Fibroblast of lung (primary cell): ENCODE measurements around the gene ZNG1F. TPM values are rescaled to one million over a fixed set of nuclear protein-coding genes. Genes with fewer than 3 reads are reported as not detected.
"Not testable (repeated sequence)": the region's sequence is repeated elsewhere in the genome, so short reads cannot be mapped to it uniquely, and the experiment has no call there.

Experiments used
- DNase-seq, 2 donors: peaks; one replicate each; pipeline versions ENCODE4 v3.0.0 to v3.0.0-alpha.2; 2010; ENCODE audit warnings: low read depth in 2 of 2
- H2AFZ ChIP-seq: 2 replicates; pipeline ENCODE4 v1.5.1; 2012; ENCODE audit warnings: low read length, control low read depth, inconsistent platforms
- H3K27ac ChIP-seq: 2 replicates; pipeline ENCODE4 v1.5.1; 2011; ENCODE audit warnings: low read length, control low read depth; ENCODE audit not compliant: insufficient read depth
- H3K27me3 ChIP-seq: 2 replicates; pipeline ENCODE4 v1.5.1; 2011; ENCODE audit warnings: mild to moderate bottlenecking, low read length; ENCODE audit not compliant: control insufficient read depth, insufficient read depth
- H3K36me3 ChIP-seq: 2 replicates; pipeline ENCODE4 v1.5.1; 2011; ENCODE audit warnings: low read length; ENCODE audit not compliant: control insufficient read depth, insufficient read depth
- H3K4me1 ChIP-seq: 2 replicates; pipeline ENCODE4 v1.5.1; 2011; ENCODE audit warnings: low read length; ENCODE audit not compliant: control insufficient read depth, insufficient read depth; ENCODE audit errors: extremely low read depth
- H3K4me2 ChIP-seq: 2 replicates; pipeline ENCODE4 v1.5.1; 2011; ENCODE audit warnings: low read length, control low read depth; ENCODE audit not compliant: insufficient read depth; ENCODE audit errors: extremely low read depth
- H3K4me3 ChIP-seq, 4 experiments: fragments of 200-600 bp in 1 of 4; sonication (generic) in 1 of 4; replicated peaks in 1 of 4; 2 replicates each; pipeline ENCODE4 v1.5.1; 2011 to 2016; ENCODE audit warnings: low read length in 4 of 4, low read depth in 3 of 4, mild to moderate bottlenecking in 3 of 4, control low read depth in 2 of 4, inconsistent platforms in 1 of 4, mixed read lengths in 1 of 4; ENCODE audit not compliant: insufficient read depth in 1 of 4; ENCODE audit errors: control extremely low read depth in 1 of 4
- H3K79me2 ChIP-seq: 2 replicates; pipeline ENCODE4 v1.5.1; 2012; ENCODE audit warnings: mild to moderate bottlenecking, low read length, inconsistent platforms; ENCODE audit not compliant: control insufficient read depth, insufficient read depth
- H3K9ac ChIP-seq: 2 replicates; pipeline ENCODE4 v1.5.1; 2011; ENCODE audit warnings: mild to moderate bottlenecking, low read length, control low read depth; ENCODE audit not compliant: insufficient read depth
- H3K9me3 ChIP-seq: 2 replicates; pipeline ENCODE4 v1.5.1; 2012; ENCODE audit warnings: low read depth, low read length; ENCODE audit not compliant: control insufficient read depth, insufficient read depth
- H4K20me1 ChIP-seq: 2 replicates; pipeline ENCODE4 v1.5.1; 2011; ENCODE audit warnings: low read length; ENCODE audit not compliant: control insufficient read depth, insufficient read depth; ENCODE audit errors: extremely low read depth
- polyA plus RNA-seq, 2 donors: library from polyadenylated mRNA; depleted of rRNA in 1 of 2; stranded (reverse) in 1 of 2; unstranded in 1 of 2; fragments of >200 nt; gene quantifications; 2 replicates each; pipeline ENCODE4 v1.2.1, GENCODE V29; 2011 to 2012; ENCODE audit warnings: missing spikeins in 1 of 2
- total RNA-seq: library from RNA; depleted of rRNA; stranded (reverse); fragments of >200 nt; gene quantifications from 2 replicates; pipeline ENCODE4 v1.2.1, GENCODE V29; 2014

ZNG1F gene
- total and polyA plus RNA-seq, 2 donors (not counting 1 experiment from before 2014, with no cell fraction given), result 3.8 to 5.0 TPM

DNA sequence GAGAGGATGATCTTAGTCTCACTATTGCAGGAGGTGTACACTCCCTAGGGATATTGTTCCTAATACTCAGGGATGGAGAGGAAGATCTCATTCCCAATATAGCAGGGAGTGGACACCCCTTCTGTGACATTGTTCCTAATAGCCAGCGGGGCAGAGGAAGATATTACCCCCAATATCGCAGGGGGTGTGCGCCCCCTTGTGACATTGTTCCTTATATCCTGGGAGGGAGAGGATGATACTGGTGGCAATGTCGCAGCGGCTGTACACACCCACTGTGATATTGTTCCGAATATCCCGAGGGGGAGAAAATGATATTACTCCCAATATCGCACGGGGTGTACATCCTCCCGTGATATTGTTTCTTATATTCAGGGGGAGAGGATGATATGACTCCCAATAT, 78.2 kb downstream of the ZNG1F start:
- not testable (repeated sequence) for H3K27me3 ChIP-seq, H4K20me1 ChIP-seq, H3K36me3 ChIP-seq, H3K9me3 ChIP-seq, H3K27ac ChIP-seq, H3K4me1 ChIP-seq, H2AFZ ChIP-seq, H3K9ac ChIP-seq, H3K4me3 ChIP-seq, H3K79me2 ChIP-seq, DNase-seq, H3K4me2 ChIP-seq

DNA sequence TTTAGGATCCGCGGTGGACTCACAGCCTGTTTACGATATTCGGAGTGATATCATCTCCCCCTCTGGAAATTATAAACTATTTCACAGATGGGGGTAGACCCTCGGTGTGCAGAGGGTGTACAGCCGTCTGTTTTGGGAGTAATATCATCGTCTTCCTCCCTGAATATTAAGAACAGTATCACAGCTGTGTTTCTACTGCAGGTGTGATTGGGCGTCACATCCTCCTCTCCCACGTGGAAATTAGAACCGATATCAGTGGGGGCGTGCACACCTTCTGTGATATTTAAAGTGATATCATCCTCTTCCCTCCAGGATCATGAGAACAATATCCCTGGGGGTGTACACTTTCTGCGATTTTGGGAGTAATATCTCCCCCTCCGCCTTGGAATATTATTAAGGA, 79.9 kb downstream of the ZNG1F start:
- not testable (repeated sequence) for H3K4me2 ChIP-seq, H3K4me3 ChIP-seq, DNase-seq, H4K20me1 ChIP-seq, H3K36me3 ChIP-seq, H3K27me3 ChIP-seq, H3K27ac ChIP-seq, H3K9me3 ChIP-seq, H3K79me2 ChIP-seq, H2AFZ ChIP-seq, H3K4me1 ChIP-seq, H3K9ac ChIP-seq

DNA sequence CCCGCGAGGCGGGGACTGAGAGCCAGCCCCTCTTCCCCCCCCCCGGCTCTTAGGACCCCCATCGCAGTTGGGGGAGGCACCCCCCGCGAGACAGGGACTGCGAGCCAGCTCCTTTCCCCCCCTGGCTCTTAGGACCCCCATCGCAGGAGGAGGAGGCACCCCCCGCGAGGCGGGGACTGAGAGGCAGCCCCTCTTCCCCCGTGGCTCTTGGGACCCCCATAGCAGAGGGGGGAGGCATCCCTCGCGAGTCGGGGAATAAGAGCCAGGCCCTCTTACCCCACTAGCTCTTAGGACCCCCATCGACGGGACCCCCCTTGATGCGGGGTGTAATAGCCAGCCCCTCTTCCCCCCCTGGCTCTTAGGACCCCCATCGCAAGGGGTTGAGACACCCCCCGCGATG, 80.3 kb downstream of the ZNG1F start:
- not testable (repeated sequence) for H4K20me1 ChIP-seq, H2AFZ ChIP-seq

DNA sequence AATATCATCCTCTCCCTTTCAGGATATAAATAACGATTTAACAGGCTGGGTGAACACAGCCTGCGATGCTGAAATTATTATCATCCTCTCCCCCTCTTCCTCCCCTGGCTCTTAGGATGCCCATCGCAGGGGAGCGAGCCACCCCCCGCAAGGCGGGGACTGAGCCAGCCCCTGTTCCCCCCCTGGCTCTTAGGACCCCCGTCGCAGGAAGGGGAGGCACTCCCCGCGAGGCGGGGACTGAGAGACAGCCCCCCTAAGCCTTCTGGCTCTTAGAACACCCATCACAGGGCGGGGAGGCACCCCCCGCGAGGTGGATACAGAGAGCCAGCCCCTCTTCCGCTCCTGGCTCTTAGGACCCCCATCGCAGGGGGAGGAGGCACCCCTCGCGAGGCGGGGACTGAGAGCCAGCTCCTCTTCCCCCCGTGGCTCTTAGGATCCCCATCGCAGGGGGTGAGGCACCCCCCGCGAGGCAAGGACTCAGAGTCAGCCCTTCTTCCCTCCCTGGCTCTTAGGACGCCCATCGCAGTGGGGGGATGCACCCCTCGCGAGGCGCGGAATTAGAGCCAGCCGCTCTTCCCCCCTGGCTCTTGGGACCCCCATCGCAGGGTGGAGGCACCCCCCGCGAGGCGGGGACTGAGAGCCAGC, 82.5 kb downstream of the ZNG1F start:
- not testable (repeated sequence) for H3K36me3 ChIP-seq, H3K27me3 ChIP-seq, DNase-seq, H3K9me3 ChIP-seq, H3K4me2 ChIP-seq, H3K4me3 ChIP-seq, H4K20me1 ChIP-seq, H3K79me2 ChIP-seq, H3K9ac ChIP-seq, H3K27ac ChIP-seq, H2AFZ ChIP-seq, H3K4me1 ChIP-seq

More for the DNA sequence above, 80.3 kb downstream of the ZNG1F start:
- not testable (repeated sequence) for H3K4me1 ChIP-seq, H3K36me3 ChIP-seq, DNase-seq, H3K27ac ChIP-seq, H3K4me3 ChIP-seq, H3K9me3 ChIP-seq, H3K27me3 ChIP-seq, H3K79me2 ChIP-seq, H3K9ac ChIP-seq, H3K4me2 ChIP-seq

DNA sequence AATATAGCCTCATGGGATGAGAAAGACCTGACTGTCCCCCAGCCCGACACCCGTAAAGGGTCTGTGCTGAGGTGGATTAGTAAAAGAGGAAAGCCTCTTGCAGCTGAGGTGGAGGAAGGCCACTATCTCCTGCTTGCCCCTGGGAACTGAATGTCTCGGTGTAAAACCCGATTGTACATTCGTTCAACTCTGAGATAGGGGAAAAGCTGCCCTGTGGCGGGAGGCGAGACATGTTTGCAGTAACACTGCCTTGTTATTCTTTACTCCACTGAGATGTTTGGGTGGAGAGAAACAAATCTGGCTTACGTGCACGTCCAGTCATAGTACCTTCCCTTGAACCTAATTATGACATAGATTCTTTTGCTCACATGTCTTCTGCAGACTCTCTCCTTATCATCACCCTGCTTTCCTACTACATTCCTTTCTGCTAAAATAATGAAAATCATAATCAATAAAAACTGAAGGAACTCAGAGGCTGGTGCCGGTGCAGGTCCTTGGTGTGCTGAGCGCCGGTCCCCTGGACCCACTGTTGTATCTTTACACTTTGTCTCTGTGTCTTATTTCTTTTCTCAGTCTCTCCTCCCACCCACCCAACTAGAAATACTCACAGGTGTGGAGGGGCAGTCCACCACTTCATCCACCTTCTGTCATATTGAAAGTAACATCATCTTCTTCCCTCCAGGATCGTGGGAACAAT, 83.4 kb downstream of the ZNG1F start:
- H3K9ac ChIP-seq, H3K9me3 ChIP-seq: not testable (repeated sequence)

DNA sequence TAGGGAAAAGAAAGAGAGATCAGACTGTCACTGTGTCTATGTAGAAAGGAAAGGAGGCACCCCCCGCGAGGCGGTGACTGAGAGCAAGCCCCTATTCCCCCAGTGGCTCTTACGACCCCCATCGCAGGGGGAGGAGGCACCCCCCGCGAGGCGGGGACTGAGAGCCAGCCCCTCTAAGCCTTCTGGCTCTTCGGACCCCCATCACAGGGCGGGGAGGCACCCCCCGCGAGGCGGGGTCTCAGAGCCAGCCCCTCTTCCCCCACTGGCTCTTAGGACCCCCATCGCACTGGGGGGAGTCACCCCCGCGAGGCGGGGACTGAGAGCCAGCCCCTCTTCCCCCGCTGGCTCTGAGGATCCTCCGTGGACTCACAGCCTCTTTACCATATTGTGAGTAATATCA, 84.6 kb downstream of the ZNG1F start:
- not testable (repeated sequence) for H3K27ac ChIP-seq, H3K4me1 ChIP-seq

More for the DNA sequence above, 83.4 kb downstream of the ZNG1F start:
- not testable (repeated sequence) for H3K27ac ChIP-seq, H3K4me3 ChIP-seq, H3K4me1 ChIP-seq, H2AFZ ChIP-seq, H3K27me3 ChIP-seq, H3K4me2 ChIP-seq, DNase-seq, H4K20me1 ChIP-seq, H3K79me2 ChIP-seq, H3K36me3 ChIP-seq

DNA sequence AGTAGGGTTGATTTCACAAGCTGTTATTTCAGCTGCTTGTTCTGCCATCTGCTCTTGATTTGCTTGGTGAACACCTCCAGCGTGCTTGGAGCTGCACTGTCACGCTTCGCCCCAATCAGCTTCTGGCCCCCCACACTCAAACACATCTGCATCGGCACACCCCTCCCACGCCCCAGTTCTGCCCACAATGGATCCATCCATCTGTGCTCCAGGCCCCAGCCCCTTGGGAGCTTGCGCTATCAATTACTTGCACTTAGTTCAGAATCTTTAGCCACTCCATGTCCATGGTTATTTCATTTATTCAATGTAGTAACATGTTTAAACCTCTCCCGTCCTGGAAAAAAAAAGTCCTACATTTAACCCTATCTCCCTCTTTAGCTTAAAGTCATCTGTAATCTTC, 88.6 kb downstream of the ZNG1F start:
- not testable (repeated sequence) for H3K9me3 ChIP-seq, H3K27me3 ChIP-seq, H3K4me3 ChIP-seq, H3K79me2 ChIP-seq, H3K27ac ChIP-seq, H3K4me1 ChIP-seq, DNase-seq, H4K20me1 ChIP-seq, H3K9ac ChIP-seq, H3K36me3 ChIP-seq, H2AFZ ChIP-seq, H3K4me2 ChIP-seq

More for the DNA sequence above, 84.6 kb downstream of the ZNG1F start:
- not testable (repeated sequence) for H3K4me2 ChIP-seq, H2AFZ ChIP-seq, H3K4me3 ChIP-seq, H3K36me3 ChIP-seq, H3K9ac ChIP-seq, H3K9me3 ChIP-seq, H3K27me3 ChIP-seq, H3K79me2 ChIP-seq, DNase-seq, H4K20me1 ChIP-seq
